Chondrocyte (in vitro differentiated cells): ENCODE results near the gene OCIAD1. TPM values are rescaled to one million over a fixed set of nuclear protein-coding genes. Genes with fewer than 3 reads are reported as not detected.

Source experiments
- DNase-seq: peaks from one replicate; pipeline ENCODE4 v3.0.0; 2021; ENCODE audit warnings: mixed read lengths, low spot score
- H3K27ac Mint-ChIP-seq: one replicate; pipeline ENCODE4 v1.8.0; 2021; ENCODE audit warnings: mild to moderate bottlenecking, moderate library complexity, mixed read lengths; ENCODE audit not compliant: unreplicated experiment
- H3K27me3 Mint-ChIP-seq: 2 replicates; pipeline ENCODE4 v1.8.0; 2021; ENCODE audit warnings: low read depth, mixed read lengths
- H3K36me3 Mint-ChIP-seq: 2 replicates; pipeline ENCODE4 v1.8.0; 2021; ENCODE audit warnings: low read depth, mixed read lengths
- H3K4me1 Mint-ChIP-seq: 2 replicates; pipeline ENCODE4 v1.8.0; 2021; ENCODE audit warnings: low read depth, mild to moderate bottlenecking, mixed read lengths
- H3K4me3 Mint-ChIP-seq: one replicate; pipeline ENCODE4 v1.8.0; 2021; ENCODE audit warnings: mild to moderate bottlenecking, moderate library complexity, mixed read lengths; ENCODE audit not compliant: unreplicated experiment
- H3K9me3 Mint-ChIP-seq: 2 replicates; pipeline ENCODE4 v1.8.0; 2021; ENCODE audit warnings: low read depth, mixed read lengths
- long read RNA-seq: library from polyadenylated mRNA; stranded (forward); transcript quantifications from one replicate; pipeline ENCODE4 v2.0.0, GENCODE V29; 2021
- total RNA-seq: library from RNA; stranded (reverse); gene quantifications from 3 replicates; pipeline ENCODE4 v1.2.1, GENCODE V29; 2021
- TF ChIP-seq, protein P1 (sequence below): fragments of 200-600 bp; sonication (generic); IDR thresholded peaks from 2 replicates; pipeline ENCODE4 v1.5.0; 2021; ENCODE audit warnings: antibody characterized with exemption, mild to moderate bottlenecking, moderate library complexity

OCIAD1 gene, protein sequence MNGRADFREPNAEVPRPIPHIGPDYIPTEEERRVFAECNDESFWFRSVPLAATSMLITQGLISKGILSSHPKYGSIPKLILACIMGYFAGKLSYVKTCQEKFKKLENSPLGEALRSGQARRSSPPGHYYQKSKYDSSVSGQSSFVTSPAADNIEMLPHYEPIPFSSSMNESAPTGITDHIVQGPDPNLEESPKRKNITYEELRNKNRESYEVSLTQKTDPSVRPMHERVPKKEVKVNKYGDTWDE
- 119 to 132 TPM (median 120 TPM) in 3 replicates for total RNA-seq
- long read RNA-seq, transcript OCIAD1-201 (9 exons, 1,414 nt), result major isoform, 44 of 110 reads
- long read RNA-seq, transcript OCIAD1-202 (9 exons, 1,594 nt), result minor isoform, 18 of 110 reads
- long read RNA-seq, partial matches to known transcripts, result 7 of 110 reads
- long read RNA-seq, other reads (novel, unspliced or antisense), result 38 of 110 reads

DNA sequence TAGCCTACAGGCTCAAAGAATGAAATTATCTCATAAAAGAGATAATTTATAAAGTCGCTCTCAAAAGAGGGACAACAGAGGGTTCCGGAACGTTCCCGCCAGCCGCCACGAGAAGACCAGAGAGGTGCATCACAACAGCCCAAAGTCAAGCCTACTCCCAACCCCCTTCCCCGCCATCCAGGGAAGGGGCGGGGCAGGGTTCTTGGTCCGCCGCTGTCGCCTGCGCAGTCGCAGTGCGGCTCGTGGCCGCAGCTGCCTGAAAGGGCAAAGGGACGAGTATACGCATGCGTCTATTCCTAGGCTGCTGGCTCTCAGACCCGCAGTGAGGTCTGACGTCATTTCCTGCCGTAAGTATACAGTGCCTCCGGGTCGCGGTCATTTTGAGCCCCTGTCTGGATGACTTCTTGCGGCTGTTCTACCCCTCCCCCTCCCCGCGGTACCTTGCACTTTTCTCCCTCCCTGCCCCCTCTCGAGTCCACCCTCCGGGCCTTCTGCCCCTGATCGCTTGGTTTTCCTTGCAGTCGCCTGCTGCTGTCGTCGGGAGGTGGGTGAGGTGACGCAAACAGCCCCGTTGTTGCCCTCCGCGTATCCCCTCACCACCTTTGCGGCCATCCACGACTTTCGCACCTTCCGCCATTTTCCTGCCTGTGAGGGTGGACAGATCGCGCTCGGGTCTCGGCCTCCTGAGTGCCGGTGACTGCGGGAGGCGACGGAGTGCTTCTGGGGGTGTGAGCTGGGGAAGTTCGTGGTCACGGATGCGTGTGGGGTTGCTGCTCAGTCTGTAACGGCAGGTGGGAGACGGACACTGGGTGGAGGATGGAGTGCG is at the start of gene OCIAD1:
TSS of gene OCIAD1 (plus strand) at position 383 of the 826 bp plus-strand sequence. CDS start 1,537 bp downstream, outside the sequence.
- Mint-ChIP-seq H3K27ac (peak within 1 kb of the TSS; percentile 100), H3K27me3 (peaks cover 2% of the 10 kb centered on the region), H3K4me1 (peaks cover 23% of the 10 kb centered on the region), H3K36me3 (peaks cover 7% of the 10 kb centered on the region), H3K9me3 (no peaks in the 10 kb centered on the region), H3K4me3 (peak within 1 kb of the TSS; percentile 98)
- DNase-seq, result peak; percentile 98
- TF ChIP-seq, protein P1, sequence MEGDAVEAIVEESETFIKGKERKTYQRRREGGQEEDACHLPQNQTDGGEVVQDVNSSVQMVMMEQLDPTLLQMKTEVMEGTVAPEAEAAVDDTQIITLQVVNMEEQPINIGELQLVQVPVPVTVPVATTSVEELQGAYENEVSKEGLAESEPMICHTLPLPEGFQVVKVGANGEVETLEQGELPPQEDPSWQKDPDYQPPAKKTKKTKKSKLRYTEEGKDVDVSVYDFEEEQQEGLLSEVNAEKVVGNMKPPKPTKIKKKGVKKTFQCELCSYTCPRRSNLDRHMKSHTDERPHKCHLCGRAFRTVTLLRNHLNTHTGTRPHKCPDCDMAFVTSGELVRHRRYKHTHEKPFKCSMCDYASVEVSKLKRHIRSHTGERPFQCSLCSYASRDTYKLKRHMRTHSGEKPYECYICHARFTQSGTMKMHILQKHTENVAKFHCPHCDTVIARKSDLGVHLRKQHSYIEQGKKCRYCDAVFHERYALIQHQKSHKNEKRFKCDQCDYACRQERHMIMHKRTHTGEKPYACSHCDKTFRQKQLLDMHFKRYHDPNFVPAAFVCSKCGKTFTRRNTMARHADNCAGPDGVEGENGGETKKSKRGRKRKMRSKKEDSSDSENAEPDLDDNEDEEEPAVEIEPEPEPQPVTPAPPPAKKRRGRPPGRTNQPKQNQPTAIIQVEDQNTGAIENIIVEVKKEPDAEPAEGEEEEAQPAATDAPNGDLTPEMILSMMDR, result no peak

DNA sequence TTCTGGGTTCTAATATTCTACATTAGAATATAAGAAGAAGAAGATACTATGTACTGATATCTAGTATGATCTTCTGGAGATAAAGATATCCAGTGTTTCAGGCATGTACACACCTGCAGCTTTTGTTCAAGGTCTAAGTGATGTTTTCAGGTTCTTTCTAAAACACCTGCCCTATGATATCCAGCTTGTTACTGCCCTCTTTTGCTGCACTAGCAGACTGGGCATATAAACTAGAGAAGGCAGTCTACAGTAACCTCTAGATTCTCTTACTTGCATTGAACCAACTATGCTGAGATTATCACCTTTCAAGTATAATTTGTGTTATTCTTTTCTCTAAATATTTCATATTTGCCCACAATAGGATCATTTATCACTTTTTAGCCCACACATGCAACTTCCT is 48.9 kb upstream of the OCIAD1 start:
- H3K9me3 Mint-ChIP-seq, result no peaks in the 10 kb centered on the region
- peaks cover 29% of the 10 kb centered on the region for H3K4me1 Mint-ChIP-seq
- H3K27ac Mint-ChIP-seq, result no peak overlapping the region
- DNase-seq, result no peak
- no peaks in the 10 kb centered on the region for H3K36me3 Mint-ChIP-seq
- no peak overlapping the region for H3K4me3 Mint-ChIP-seq
- TF ChIP-seq, protein P1, result no peak
- H3K27me3 Mint-ChIP-seq, result no peaks in the 10 kb centered on the region

DNA sequence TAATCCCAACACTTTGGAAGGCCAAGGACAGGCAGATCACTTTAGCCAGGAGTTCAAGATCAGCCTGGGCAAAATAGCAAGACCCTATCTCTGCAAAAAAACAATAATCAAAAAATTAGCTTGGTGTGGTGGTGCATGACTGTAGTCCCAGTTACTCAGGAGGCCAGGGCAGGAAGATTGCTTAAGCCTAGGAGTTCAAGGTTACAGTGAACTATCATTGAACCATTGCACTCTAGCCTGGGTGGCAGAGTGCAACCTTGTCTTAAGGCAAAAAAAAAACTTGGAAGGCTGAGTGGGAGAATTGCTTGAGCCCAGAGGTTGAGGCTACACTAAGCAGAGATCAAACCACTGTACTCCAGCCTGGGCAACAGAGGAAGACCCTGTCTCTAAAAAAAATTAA is 45.6 kb upstream of the OCIAD1 start:
- H3K36me3 Mint-ChIP-seq, result no peaks in the 10 kb centered on the region
- TF ChIP-seq, protein P1, result no peak
- no peak for DNase-seq
- H3K4me1 Mint-ChIP-seq, result peaks cover 12% of the 10 kb centered on the region
- H3K27ac Mint-ChIP-seq, result no peak overlapping the region
- H3K4me3 Mint-ChIP-seq, result no peak overlapping the region
- H3K27me3 Mint-ChIP-seq, result no peaks in the 10 kb centered on the region
- H3K9me3 Mint-ChIP-seq, result no peaks in the 10 kb centered on the region

DNA sequence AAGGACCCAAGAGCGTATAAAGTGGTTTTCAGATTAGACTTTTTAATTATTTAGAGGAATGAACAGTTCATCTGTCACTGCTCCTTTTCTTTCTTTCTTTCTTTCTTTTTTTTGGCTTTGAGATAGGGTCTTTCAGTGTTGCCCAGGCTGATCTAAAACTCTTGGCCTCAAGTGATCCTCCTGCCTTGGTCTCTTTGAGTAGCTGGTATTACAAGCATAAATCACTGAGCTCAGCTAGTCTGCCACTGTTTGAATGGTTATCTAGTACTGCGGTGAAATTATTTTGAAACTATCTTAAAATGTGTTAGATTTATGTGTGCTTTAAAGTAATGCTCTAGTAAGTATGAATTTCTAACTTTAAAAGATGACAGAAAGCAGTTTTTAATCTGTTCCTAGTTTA is 44.3 kb upstream of the OCIAD1 start:
- H3K27ac Mint-ChIP-seq, result no peak overlapping the region

DNA sequence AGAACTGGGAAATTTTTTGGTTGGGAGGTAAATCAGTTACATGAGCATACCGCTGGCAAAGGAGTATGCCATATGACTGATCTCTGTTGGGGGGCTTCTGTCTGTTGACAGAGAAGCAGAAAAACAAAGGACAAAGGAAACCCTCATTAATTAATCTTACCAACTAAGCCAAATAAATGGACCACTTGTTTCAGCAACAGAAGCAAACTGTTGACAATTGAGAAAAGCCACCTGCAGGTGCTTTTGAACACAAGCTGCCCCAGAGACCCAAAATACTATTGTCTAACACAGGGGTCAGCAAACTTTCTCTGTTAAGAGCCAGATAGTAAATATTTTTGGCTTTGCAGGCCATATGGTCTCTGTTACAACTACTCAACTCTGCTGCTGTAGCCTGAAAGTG is 43.8 kb upstream of the OCIAD1 start:
- peaks cover 7% of the 10 kb centered on the region for H3K4me1 Mint-ChIP-seq
- no peak overlapping the region for H3K27ac Mint-ChIP-seq
- no peak for DNase-seq
- H3K27me3 Mint-ChIP-seq, result no peaks in the 10 kb centered on the region
- H3K9me3 Mint-ChIP-seq, result no peaks in the 10 kb centered on the region
- H3K4me3 Mint-ChIP-seq, result no peak overlapping the region
- no peaks in the 10 kb centered on the region for H3K36me3 Mint-ChIP-seq
- TF ChIP-seq, protein P1, result no peak

More for the DNA sequence above, 44.3 kb upstream of the OCIAD1 start:
- H3K4me1 Mint-ChIP-seq, result peaks cover 6% of the 10 kb centered on the region
- DNase-seq, result no peak
- TF ChIP-seq, protein P1, result no peak
- H3K9me3 Mint-ChIP-seq, result no peaks in the 10 kb centered on the region
- H3K27me3 Mint-ChIP-seq, result no peaks in the 10 kb centered on the region
- no peaks in the 10 kb centered on the region for H3K36me3 Mint-ChIP-seq
- H3K4me3 Mint-ChIP-seq, result no peak overlapping the region
